HEK293 (cell line): ENCODE data around the gene ANGEL1.

ENCODE experiments used
- KLF7 ChIP-seq: fragments of 450-650 bp; formaldehyde crosslinking; IDR thresholded peaks from 2 replicates; pipeline ENCODE4 v1.5.1; 2016; ENCODE audit warnings: missing biosample characterization, missing genetic modification characterization, borderline replicate concordance
- KLF9 ChIP-seq: fragments of 450-650 bp; formaldehyde crosslinking; IDR thresholded peaks from 2 replicates; pipeline ENCODE4 v1.5.1; 2016; ENCODE audit warnings: missing biosample characterization, missing genetic modification characterization, low read depth
- YY1 ChIP-seq: fragments of 450-650 bp; formaldehyde crosslinking; IDR thresholded peaks from 2 replicates; pipeline ENCODE4 v1.5.1; 2018; ENCODE audit warnings: missing biosample characterization, missing genetic modification characterization
- ZBTB48 ChIP-seq: fragments of 450-650 bp; formaldehyde crosslinking; IDR thresholded peaks from 2 replicates; pipeline ENCODE4 v1.5.1; 2016; ENCODE audit warnings: missing biosample characterization, missing genetic modification characterization
- ZBTB8A ChIP-seq: fragments of 450-650 bp; formaldehyde crosslinking; IDR thresholded peaks from 2 replicates; pipeline ENCODE4 v1.5.1; 2016; ENCODE audit warnings: missing biosample characterization, missing genetic modification characterization
- ZNF121 ChIP-seq: fragments of 450-650 bp; formaldehyde crosslinking; IDR thresholded peaks from 2 replicates; pipeline ENCODE4 v1.5.1; 2016; ENCODE audit warnings: missing biosample characterization, missing genetic modification characterization
- ZNF248 ChIP-seq: fragments of 450-650 bp; formaldehyde crosslinking; IDR thresholded peaks from 2 replicates; pipeline ENCODE4 v1.5.1; 2017; ENCODE audit warnings: missing biosample characterization, missing genetic modification characterization
- ZNF274 ChIP-seq, 2 experiments: fragments of 200-500 bp in 1 of 2; fragments of 450-650 bp in 1 of 2; sonication (Bioruptor generic) in 1 of 2; formaldehyde crosslinking in 1 of 2; IDR thresholded peaks; 2 replicates each; pipeline versions ENCODE4 v1.5.1 to v1.6.1; 2014 to 2016; ENCODE audit warnings: borderline replicate concordance in 1 of 2, inconsistent platforms in 1 of 2, low read length in 1 of 2, missing biosample characterization in 1 of 2, missing genetic modification characterization in 1 of 2
- ZNF830 ChIP-seq: fragments of 450-650 bp; IDR thresholded peaks from 2 replicates; pipeline ENCODE4 v1.5.0; 2018; ENCODE audit warnings: missing biosample characterization, missing genetic modification characterization, low read depth, mild to moderate bottlenecking, moderate library complexity
- TF ChIP-seq, protein P1 (sequence below): fragments of 450-650 bp; formaldehyde crosslinking; IDR thresholded peaks from 2 replicates; pipeline ENCODE4 v1.5.1; 2016; ENCODE audit warnings: missing biosample characterization, missing genetic modification characterization, borderline replicate concordance
- TF ChIP-seq, protein P2 (sequence below): fragments of 450-650 bp; formaldehyde crosslinking; IDR thresholded peaks from 2 replicates; pipeline ENCODE4 v1.5.1; 2016; ENCODE audit warnings: missing biosample characterization, missing genetic modification characterization
- TF ChIP-seq, protein P3 (sequence below): fragments of 450-650 bp; formaldehyde crosslinking; IDR thresholded peaks from 2 replicates; pipeline ENCODE4 v1.5.1; 2016; ENCODE audit warnings: missing biosample characterization, missing genetic modification characterization
- TF ChIP-seq, protein P4 (sequence below): fragments of 450-650 bp; formaldehyde crosslinking; IDR thresholded peaks from 2 replicates; pipeline ENCODE4 v1.5.1; 2016; ENCODE audit warnings: missing biosample characterization, missing genetic modification characterization, low read depth
- TF ChIP-seq, protein P5 (sequence below): sonication (generic); formaldehyde crosslinking; IDR thresholded peaks from 2 replicates; pipeline ENCODE4 v1.8.1; 2022; ENCODE audit warnings: mild to moderate bottlenecking, moderate library complexity, missing genetic modification reagents

DNA sequence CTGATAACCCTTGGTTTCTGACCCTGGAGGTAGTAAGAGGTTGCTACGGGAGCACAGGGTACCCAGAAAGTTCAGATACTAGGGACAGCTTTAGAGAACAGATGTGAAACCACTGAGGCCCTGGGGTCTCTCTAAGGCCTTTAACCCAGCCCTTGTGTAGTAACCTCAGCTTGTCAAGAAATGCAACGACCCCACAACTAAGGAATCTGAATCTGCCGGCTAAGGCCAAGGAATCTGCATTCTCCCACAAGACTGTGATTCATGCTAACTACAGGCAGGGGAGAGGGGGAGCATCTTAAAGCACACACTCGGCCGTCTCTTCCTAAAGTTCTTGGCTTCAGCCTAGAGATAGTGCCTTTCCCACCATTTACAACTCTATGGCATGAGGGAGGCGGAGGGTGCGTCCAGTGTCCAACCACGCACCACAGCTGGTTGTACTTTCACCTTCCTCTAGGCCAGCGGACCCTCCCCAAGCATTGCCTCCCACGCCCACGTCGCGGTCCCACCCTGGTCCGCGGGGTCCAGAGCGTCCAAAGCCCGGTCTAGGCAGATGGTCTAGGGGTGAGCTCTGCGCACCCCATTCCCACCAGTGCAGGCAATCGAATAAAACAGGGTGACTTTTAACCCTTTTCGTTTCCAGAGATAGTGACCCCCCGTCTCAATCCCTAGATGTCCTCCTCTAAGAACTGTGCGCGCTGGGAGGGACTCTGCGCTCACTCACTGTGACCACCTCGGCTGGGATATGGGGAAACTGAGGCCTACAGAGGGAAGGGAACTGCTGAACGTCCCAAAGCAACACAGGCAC is 52.1 kb downstream of the ANGEL1 start:
- no peak for TF ChIP-seq ZNF121
- no peak for TF ChIP-seq ZNF830 (tag by site-specific recombination)
- TF ChIP-seq, protein P1, sequence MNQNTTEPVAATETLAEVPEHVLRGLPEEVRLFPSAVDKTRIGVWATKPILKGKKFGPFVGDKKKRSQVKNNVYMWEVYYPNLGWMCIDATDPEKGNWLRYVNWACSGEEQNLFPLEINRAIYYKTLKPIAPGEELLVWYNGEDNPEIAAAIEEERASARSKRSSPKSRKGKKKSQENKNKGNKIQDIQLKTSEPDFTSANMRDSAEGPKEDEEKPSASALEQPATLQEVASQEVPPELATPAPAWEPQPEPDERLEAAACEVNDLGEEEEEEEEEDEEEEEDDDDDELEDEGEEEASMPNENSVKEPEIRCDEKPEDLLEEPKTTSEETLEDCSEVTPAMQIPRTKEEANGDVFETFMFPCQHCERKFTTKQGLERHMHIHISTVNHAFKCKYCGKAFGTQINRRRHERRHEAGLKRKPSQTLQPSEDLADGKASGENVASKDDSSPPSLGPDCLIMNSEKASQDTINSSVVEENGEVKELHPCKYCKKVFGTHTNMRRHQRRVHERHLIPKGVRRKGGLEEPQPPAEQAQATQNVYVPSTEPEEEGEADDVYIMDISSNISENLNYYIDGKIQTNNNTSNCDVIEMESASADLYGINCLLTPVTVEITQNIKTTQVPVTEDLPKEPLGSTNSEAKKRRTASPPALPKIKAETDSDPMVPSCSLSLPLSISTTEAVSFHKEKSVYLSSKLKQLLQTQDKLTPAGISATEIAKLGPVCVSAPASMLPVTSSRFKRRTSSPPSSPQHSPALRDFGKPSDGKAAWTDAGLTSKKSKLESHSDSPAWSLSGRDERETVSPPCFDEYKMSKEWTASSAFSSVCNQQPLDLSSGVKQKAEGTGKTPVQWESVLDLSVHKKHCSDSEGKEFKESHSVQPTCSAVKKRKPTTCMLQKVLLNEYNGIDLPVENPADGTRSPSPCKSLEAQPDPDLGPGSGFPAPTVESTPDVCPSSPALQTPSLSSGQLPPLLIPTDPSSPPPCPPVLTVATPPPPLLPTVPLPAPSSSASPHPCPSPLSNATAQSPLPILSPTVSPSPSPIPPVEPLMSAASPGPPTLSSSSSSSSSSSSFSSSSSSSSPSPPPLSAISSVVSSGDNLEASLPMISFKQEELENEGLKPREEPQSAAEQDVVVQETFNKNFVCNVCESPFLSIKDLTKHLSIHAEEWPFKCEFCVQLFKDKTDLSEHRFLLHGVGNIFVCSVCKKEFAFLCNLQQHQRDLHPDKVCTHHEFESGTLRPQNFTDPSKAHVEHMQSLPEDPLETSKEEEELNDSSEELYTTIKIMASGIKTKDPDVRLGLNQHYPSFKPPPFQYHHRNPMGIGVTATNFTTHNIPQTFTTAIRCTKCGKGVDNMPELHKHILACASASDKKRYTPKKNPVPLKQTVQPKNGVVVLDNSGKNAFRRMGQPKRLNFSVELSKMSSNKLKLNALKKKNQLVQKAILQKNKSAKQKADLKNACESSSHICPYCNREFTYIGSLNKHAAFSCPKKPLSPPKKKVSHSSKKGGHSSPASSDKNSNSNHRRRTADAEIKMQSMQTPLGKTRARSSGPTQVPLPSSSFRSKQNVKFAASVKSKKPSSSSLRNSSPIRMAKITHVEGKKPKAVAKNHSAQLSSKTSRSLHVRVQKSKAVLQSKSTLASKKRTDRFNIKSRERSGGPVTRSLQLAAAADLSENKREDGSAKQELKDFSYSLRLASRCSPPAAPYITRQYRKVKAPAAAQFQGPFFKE (tag by site-specific recombination): no peak
- TF ChIP-seq, protein P2, sequence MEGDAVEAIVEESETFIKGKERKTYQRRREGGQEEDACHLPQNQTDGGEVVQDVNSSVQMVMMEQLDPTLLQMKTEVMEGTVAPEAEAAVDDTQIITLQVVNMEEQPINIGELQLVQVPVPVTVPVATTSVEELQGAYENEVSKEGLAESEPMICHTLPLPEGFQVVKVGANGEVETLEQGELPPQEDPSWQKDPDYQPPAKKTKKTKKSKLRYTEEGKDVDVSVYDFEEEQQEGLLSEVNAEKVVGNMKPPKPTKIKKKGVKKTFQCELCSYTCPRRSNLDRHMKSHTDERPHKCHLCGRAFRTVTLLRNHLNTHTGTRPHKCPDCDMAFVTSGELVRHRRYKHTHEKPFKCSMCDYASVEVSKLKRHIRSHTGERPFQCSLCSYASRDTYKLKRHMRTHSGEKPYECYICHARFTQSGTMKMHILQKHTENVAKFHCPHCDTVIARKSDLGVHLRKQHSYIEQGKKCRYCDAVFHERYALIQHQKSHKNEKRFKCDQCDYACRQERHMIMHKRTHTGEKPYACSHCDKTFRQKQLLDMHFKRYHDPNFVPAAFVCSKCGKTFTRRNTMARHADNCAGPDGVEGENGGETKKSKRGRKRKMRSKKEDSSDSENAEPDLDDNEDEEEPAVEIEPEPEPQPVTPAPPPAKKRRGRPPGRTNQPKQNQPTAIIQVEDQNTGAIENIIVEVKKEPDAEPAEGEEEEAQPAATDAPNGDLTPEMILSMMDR (tag by site-specific recombination): no peak
- TF ChIP-seq, protein P3, sequence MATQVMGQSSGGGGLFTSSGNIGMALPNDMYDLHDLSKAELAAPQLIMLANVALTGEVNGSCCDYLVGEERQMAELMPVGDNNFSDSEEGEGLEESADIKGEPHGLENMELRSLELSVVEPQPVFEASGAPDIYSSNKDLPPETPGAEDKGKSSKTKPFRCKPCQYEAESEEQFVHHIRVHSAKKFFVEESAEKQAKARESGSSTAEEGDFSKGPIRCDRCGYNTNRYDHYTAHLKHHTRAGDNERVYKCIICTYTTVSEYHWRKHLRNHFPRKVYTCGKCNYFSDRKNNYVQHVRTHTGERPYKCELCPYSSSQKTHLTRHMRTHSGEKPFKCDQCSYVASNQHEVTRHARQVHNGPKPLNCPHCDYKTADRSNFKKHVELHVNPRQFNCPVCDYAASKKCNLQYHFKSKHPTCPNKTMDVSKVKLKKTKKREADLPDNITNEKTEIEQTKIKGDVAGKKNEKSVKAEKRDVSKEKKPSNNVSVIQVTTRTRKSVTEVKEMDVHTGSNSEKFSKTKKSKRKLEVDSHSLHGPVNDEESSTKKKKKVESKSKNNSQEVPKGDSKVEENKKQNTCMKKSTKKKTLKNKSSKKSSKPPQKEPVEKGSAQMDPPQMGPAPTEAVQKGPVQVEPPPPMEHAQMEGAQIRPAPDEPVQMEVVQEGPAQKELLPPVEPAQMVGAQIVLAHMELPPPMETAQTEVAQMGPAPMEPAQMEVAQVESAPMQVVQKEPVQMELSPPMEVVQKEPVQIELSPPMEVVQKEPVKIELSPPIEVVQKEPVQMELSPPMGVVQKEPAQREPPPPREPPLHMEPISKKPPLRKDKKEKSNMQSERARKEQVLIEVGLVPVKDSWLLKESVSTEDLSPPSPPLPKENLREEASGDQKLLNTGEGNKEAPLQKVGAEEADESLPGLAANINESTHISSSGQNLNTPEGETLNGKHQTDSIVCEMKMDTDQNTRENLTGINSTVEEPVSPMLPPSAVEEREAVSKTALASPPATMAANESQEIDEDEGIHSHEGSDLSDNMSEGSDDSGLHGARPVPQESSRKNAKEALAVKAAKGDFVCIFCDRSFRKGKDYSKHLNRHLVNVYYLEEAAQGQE (tag by site-specific recombination): no peak
- no peak for TF ChIP-seq KLF9 (tag by site-specific recombination)
- TF ChIP-seq ZBTB48 (tag by site-specific recombination): no peak
- TF ChIP-seq ZNF274 (IDR thresholded peaks at IDR 0.05; ENCODE audit: low read length): no peak
- TF ChIP-seq ZNF274 (tag by site-specific recombination; IDR thresholded peaks at IDR 0.05; ENCODE audit: borderline replicate concordance): no peak
- no peak for TF ChIP-seq ZBTB8A
- TF ChIP-seq ZNF248 (tag by site-specific recombination): no peak
- TF ChIP-seq, protein P4, sequence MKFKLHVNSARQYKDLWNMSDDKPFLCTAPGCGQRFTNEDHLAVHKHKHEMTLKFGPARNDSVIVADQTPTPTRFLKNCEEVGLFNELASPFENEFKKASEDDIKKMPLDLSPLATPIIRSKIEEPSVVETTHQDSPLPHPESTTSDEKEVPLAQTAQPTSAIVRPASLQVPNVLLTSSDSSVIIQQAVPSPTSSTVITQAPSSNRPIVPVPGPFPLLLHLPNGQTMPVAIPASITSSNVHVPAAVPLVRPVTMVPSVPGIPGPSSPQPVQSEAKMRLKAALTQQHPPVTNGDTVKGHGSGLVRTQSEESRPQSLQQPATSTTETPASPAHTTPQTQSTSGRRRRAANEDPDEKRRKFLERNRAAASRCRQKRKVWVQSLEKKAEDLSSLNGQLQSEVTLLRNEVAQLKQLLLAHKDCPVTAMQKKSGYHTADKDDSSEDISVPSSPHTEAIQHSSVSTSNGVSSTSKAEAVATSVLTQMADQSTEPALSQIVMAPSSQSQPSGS (tag by site-specific recombination): no peak
- TF ChIP-seq YY1 (tag by site-specific recombination): no peak
- TF ChIP-seq, protein P5, sequence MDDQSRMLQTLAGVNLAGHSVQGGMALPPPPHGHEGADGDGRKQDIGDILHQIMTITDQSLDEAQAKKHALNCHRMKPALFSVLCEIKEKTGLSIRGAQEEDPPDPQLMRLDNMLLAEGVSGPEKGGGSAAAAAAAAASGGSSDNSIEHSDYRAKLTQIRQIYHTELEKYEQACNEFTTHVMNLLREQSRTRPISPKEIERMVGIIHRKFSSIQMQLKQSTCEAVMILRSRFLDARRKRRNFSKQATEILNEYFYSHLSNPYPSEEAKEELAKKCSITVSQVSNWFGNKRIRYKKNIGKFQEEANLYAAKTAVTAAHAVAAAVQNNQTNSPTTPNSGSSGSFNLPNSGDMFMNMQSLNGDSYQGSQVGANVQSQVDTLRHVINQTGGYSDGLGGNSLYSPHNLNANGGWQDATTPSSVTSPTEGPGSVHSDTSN (CRISPR knock-in tag): no peak
- TF ChIP-seq KLF7 (tag by site-specific recombination): no peak
